GM13976 (cell line): ENCODE results near the gene TXNDC5.
"Not testable (repeated sequence)": the region's sequence is repeated elsewhere in the genome, so short reads cannot be mapped to it uniquely, and the experiment has no call there.

Source experiments
- DNase-seq: peaks from one replicate; pipeline ENCODE4 v3.0.0; 2012; ENCODE audit warnings: low spot score
- in situ Hi-C: fragments of 300-500 bp; cut with MboI; formaldehyde crosslinking; loops from one replicate; pipeline ENCODE4 v1.12.0; 2022; ENCODE audit warnings: low sequenced_read_pairs, mixed read lengths, inconsistent platforms; ENCODE audit not compliant: unreplicated experiment
- TF ChIP-seq, protein P1 (sequence below): IDR thresholded peaks from 2 replicates; pipeline ENCODE4 v1.5.1; 2012; ENCODE audit warnings: borderline replicate concordance, mild to moderate bottlenecking; ENCODE audit not compliant: insufficient read depth; ENCODE audit errors: extremely low read depth, missing control alignments, control extremely low read depth

The TXNDC5 gene

DNA sequence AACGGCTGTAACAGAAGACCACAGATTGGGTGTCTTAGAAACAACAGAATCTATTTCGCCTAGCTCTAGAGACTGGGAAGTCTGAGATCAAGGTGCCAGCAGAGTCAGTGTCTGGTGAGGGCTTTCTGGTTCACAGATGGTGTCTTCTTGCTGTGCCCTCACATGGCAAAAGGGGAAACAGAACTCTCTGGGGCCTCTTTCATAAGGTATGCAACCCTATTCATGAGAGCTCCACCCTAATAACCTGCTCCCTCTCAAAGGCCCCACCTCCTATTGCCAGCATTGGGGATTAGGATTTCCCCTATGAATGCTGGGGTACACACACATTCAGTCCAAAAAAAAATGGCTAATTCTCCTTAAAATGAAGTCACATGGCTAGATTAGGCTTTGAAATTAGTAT lies 10.0 kb downstream of the TXNDC5 start:
- TF ChIP-seq, protein P1, sequence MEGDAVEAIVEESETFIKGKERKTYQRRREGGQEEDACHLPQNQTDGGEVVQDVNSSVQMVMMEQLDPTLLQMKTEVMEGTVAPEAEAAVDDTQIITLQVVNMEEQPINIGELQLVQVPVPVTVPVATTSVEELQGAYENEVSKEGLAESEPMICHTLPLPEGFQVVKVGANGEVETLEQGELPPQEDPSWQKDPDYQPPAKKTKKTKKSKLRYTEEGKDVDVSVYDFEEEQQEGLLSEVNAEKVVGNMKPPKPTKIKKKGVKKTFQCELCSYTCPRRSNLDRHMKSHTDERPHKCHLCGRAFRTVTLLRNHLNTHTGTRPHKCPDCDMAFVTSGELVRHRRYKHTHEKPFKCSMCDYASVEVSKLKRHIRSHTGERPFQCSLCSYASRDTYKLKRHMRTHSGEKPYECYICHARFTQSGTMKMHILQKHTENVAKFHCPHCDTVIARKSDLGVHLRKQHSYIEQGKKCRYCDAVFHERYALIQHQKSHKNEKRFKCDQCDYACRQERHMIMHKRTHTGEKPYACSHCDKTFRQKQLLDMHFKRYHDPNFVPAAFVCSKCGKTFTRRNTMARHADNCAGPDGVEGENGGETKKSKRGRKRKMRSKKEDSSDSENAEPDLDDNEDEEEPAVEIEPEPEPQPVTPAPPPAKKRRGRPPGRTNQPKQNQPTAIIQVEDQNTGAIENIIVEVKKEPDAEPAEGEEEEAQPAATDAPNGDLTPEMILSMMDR = no peak
- in situ Hi-C loops = no loop called here
- DNase-seq = no peak

- no peak for DNase-seq
- TF ChIP-seq, protein P1 = no peak
- in situ Hi-C loops = no loop called here
Observed at GRCh38 chr6:7899889-7900213, 10.7 kb downstream of the TXNDC5 start.

DNA sequence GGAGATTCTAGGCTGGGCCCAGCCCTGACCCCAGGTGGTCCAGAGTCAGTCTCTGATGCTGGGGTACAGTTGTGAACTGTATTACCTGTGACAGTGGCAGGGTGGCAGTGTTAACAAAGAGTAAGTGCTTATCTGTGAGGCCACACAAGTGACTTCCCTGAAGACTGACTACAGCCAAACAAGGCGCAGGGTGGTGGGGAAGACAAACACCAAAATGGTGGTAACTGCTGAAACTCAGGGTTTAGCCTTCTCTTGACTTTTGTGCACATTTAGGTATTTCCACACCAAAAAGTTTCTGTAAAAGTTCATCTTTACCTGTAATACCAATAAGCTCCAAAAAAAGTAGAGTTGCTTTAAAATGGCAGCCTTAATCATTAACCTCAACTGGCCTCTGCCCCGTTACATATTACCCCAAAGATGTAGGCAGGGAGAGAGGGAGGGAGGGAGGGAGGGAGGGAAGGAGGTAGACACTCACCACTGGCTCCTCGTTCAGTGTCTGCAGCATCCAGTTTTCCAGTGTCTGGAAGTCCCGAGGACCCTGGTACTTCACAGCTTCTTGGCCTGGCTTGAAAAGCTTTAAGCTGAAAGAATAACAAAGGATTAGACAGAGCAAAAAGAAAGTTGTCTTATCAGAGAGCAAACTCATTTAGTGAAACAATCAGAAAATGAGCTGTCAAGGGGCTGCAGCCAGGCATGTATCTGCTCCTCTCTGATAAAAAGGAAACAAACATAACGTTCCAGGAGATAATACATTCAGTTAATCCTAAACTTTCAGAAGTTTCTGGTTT lies 11.3 kb downstream of the TXNDC5 start:
- in situ Hi-C loops = no loop called here
- DNase-seq = peak; percentile 54
- TF ChIP-seq, protein P1 = peak; percentile 35

DNA sequence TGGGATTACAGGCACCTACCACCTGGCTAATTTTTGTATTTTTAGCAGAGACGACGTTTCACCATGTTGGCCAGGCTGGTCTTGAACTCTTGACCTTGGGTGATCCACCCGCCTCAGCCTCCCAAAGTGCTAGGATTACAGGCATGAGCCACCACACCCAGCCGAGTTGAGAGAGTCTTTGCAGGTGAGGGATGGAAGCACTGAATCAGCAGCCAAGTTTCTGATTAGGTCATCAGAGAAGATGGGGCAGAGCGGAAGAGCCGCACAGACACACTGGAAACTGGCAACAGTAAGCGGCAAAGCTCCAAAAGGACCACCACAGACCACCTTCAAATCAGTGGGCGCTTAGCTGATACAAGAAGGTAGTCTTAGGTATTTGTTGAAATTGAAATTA lies 12.4 kb downstream of the TXNDC5 start:
- DNase-seq, in situ Hi-C loops: not testable (repeated sequence)

GRCh38 chr6:7897461-7898192 lies 13.0 kb downstream of the TXNDC5 start:
- in situ Hi-C loops = no loop called here
- DNase-seq = peak; percentile 69
- TF ChIP-seq, protein P1 = no peak

- TF ChIP-seq, protein P1 = no peak
- DNase-seq = no peak
- in situ Hi-C loops = no loop called here
Observed at GRCh38 chr6:7896465-7896987, 14.1 kb downstream of the TXNDC5 start.

DNA sequence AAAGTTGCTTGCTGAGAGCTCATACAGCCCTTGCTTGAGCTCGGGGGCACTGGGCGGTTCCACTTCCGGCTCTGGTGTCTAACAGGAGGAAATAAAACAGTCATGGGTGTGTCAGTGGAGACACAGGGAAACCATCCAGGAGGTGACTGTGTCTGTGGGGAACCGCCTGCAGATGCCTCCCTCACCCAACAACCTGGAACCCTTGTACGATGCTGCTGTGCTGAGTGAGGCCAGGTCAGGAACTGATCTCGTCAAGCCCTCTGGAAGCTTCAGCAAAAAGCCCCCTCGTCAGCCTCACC lies 15.5 kb downstream of the TXNDC5 start:
- in situ Hi-C loops = no loop called here
- TF ChIP-seq, protein P1 = no peak
- DNase-seq = no peak
